SU-DHL-6 (cell line): ENCODE data around the gene RAB22A.
"Not testable (repeated sequence)": the region's sequence is repeated elsewhere in the genome, so short reads cannot be mapped to it uniquely, and the experiment has no call there.

Experiments used
- CTCF ChIP-seq: fragments of 200-600 bp; sonication (generic); IDR thresholded peaks from one replicate; pipeline ENCODE4 v1.5.1; 2017; ENCODE audit warnings: antibody characterized with exemption, mild to moderate bottlenecking, low read length, moderate library complexity; ENCODE audit not compliant: insufficient read depth, poor library complexity, severe bottlenecking
- EZH2phosphoT487 ChIP-seq: fragments of 200-600 bp; sonication (generic), shearing (Covaris generic); conservative IDR thresholded peaks from 2 replicates; pipeline ENCODE4 v1.6.1; 2018; ENCODE audit warnings: mild to moderate bottlenecking, antibody characterized with exemption, low read length, moderate library complexity, mixed read lengths

DNA sequence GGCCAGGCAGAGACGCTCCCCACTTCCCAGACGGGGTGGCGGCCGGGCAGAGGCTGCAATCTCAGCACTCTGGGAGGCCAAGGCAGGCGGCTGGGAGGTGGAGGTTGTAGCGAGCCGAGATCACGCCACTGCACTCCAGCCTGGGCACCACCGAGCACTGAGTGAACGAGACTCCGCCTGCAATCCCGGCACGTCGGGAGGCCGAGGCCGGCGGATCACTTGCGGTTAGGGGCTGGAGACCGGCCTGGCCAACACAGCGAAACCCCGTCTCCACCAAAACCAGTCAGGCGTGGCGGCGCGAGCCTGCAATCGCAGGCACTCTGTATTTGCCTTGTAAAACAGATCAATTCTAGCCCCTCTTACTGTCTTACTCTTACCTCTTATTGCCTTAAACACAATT lies 105.3 kb downstream of the RAB22A start:
- not testable (repeated sequence) for TF ChIP-seq CTCF, EZH2phosphoT487
